HEK293T (cell line): Measurements from ENCODE around the gene SOBP.

ENCODE experiments used
- BHLHE40 ChIP-seq: fragments of 450-650 bp; IDR thresholded peaks from 2 replicates; pipeline ENCODE4 v1.6.1; 2016; ENCODE audit warnings: mild to moderate bottlenecking, moderate library complexity, borderline replicate concordance
- CTBP1 ChIP-seq: fragments of 450-650 bp; IDR thresholded peaks from 2 replicates; pipeline ENCODE4 v1.6.1; 2016; ENCODE audit warnings: borderline replicate concordance
- ELF4 ChIP-seq: fragments of 450-650 bp; IDR thresholded peaks from 2 replicates; pipeline ENCODE4 v1.6.1; 2017; ENCODE audit warnings: antibody characterized with exemption
- FOXA1 ChIP-seq: fragments of 450-650 bp; IDR thresholded peaks from 2 replicates; pipeline ENCODE4 v1.6.1; 2016; ENCODE audit warnings: mild to moderate bottlenecking
- FOXM1 ChIP-seq: fragments of 450-650 bp; IDR thresholded peaks from 2 replicates; pipeline ENCODE4 v1.6.1; 2017; ENCODE audit warnings: mild to moderate bottlenecking, borderline replicate concordance
- HDGF ChIP-seq: fragments of 450-650 bp; IDR thresholded peaks from 2 replicates; pipeline ENCODE4 v1.6.1; 2017; ENCODE audit warnings: antibody characterized with exemption, borderline replicate concordance
- L3MBTL2 ChIP-seq: fragments of 450-650 bp; conservative IDR thresholded peaks from 2 replicates; pipeline ENCODE4 v1.6.1; 2016; ENCODE audit warnings: mild to moderate bottlenecking
- SUZ12 ChIP-seq: fragments of 450-650 bp; IDR thresholded peaks from 2 replicates; pipeline ENCODE4 v1.6.1; 2016; ENCODE audit warnings: mild to moderate bottlenecking
- ZNF384 ChIP-seq: fragments of 450-650 bp; IDR thresholded peaks from 2 replicates; pipeline ENCODE4 v1.6.1; 2016

- TF ChIP-seq ZNF384, result no peak
- TF ChIP-seq CTBP1, result no peak
- no peak for TF ChIP-seq ELF4
- TF ChIP-seq L3MBTL2, result no peak
- TF ChIP-seq FOXA1, result no peak
- no peak for TF ChIP-seq SUZ12
- no peak for TF ChIP-seq FOXM1
- no peak for TF ChIP-seq BHLHE40
- no peak for TF ChIP-seq HDGF
Observed at GRCh38 chr6:107691062-107691751, 201.3 kb downstream of the SOBP start.
